ENCODE measurements around the gene TNRC6B. TPM values are rescaled to one million over a fixed set of nuclear protein-coding genes. Genes with fewer than 3 reads are reported as not detected.

TNRC6B gene
- total and polyA plus RNA-seq, 2 experiments from 2014 or later = 23.7 to 25.8 TPM

- Histone ChIP-seq H3K27ac (no peak overlapping the region), H3K79me2 (peaks cover 99% of the 10 kb centered on the region), H3K4me1 (ENCODE audit: insufficient read depth) (no peaks in the 10 kb centered on the region), H3K4me2 (no peak overlapping the region), H4K20me1 (ENCODE audit: insufficient read depth, poor library complexity, severe bottlenecking) (peaks cover 29% of the 10 kb centered on the region), H2AFZ (no peak overlapping the region), H3K9me2 (replicated peaks; ENCODE audit: insufficient read depth) (no peaks in the 10 kb centered on the region), H3K27me3 (no peaks in the 10 kb centered on the region), H3K9me3 (ENCODE audit: low read depth) (no peaks in the 10 kb centered on the region), H3K36me3 (replicated peaks; ENCODE audit: insufficient read depth, low read depth) (no peaks in the 10 kb centered on the region), H3K4me3 (no peak overlapping the region)
- WGBS (ENCODE audit: low lambda C conversion rate, missing lambda C conversion rate) = 93% methylated on average over 15 of the region's 15 CpGs
- TF ChIP-seq EZH2 (IDR thresholded peaks at IDR 0.05; ENCODE audit: borderline replicate concordance) (no peak), CTCF (IDR thresholded peaks at IDR 0.05; ENCODE audit: poor library complexity) (no peak), EZH2phosphoT487 (IDR thresholded peaks at IDR 0.05; ENCODE audit: low read depth, severe bottlenecking, unreplicated experiment) (no peak)
- no peak for DNase-seq (ENCODE audit: low spot score)
Measured at GRCh38 chr22:40232624-40233023, 54.9 kb downstream of the TNRC6B start.

DNA sequence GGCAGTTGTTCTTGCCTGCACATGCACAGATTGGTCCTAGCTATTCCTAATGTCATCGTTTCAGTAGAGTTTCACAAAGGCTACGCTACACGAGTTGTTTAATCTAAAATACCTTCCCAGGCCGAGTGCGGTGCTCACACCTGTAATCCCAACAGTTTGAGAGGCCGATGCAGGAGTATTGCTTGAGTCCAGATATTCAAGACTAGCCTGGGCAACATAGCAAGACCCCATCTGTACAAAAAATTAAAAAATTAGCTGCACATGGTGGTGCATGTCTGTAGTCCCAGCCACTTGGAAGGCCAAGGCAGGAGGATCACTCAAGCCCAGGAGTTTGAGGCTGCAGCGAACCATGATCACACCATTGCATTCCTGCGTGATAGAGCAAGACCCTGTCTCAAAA, 56.2 kb downstream of the TNRC6B start:
- Histone ChIP-seq H3K9me3 (ENCODE audit: low read depth) (no peaks in the 10 kb centered on the region), H3K36me3 (replicated peaks; ENCODE audit: insufficient read depth, low read depth) (no peaks in the 10 kb centered on the region), H3K9me2 (replicated peaks; ENCODE audit: insufficient read depth) (no peaks in the 10 kb centered on the region), H3K27ac (no peak overlapping the region), H3K4me1 (ENCODE audit: insufficient read depth) (peaks cover 3% of the 10 kb centered on the region), H2AFZ (no peak overlapping the region), H3K4me3 (no peak overlapping the region), H4K20me1 (ENCODE audit: insufficient read depth, poor library complexity, severe bottlenecking) (peaks cover 41% of the 10 kb centered on the region), H3K4me2 (no peak overlapping the region), H3K79me2 (peaks cover 100% of the 10 kb centered on the region), H3K27me3 (no peaks in the 10 kb centered on the region)
- no peak for TF ChIP-seq EZH2phosphoT487 (IDR thresholded peaks at IDR 0.05; ENCODE audit: low read depth, severe bottlenecking, unreplicated experiment)
- TF ChIP-seq CTCF (IDR thresholded peaks at IDR 0.05; ENCODE audit: poor library complexity) = no peak
- no peak for TF ChIP-seq EZH2 (IDR thresholded peaks at IDR 0.05; ENCODE audit: borderline replicate concordance)
- DNase-seq (ENCODE audit: low spot score) = no peak
- WGBS (ENCODE audit: low lambda C conversion rate, missing lambda C conversion rate) = 96% methylated on average over 8 of the region's 8 CpGs

DNA sequence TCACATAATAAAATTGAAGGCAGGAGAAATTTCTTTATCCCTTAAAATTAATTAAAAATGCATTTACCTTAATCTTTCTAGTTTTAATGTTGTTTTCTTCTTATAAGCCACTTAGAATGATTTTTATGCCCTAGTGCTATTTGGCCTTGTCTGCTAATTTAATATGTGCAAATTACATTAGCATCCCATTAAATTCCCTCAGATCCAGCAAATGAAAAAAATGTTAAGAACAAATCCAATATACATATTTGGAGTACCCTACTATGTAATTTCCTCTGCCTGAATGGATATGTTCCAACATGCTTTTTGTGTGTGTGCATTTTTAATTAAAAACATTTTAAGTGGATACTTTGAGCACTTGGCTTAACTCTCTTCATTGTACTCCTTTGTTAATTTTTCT, 56.9 kb downstream of the TNRC6B start:
- Histone ChIP-seq H3K9me2 (replicated peaks; ENCODE audit: insufficient read depth) (no peaks in the 10 kb centered on the region), H2AFZ (no peak overlapping the region), H3K4me3 (no peak overlapping the region), H3K4me1 (ENCODE audit: insufficient read depth) (peaks cover 3% of the 10 kb centered on the region), H4K20me1 (ENCODE audit: insufficient read depth, poor library complexity, severe bottlenecking) (peaks cover 46% of the 10 kb centered on the region), H3K27ac (no peak overlapping the region), H3K79me2 (peaks cover 100% of the 10 kb centered on the region), H3K4me2 (no peak overlapping the region), H3K9me3 (ENCODE audit: low read depth) (no peaks in the 10 kb centered on the region), H3K36me3 (replicated peaks; ENCODE audit: insufficient read depth, low read depth) (no peaks in the 10 kb centered on the region), H3K27me3 (no peaks in the 10 kb centered on the region)
- no peak for DNase-seq (ENCODE audit: low spot score)
- TF ChIP-seq EZH2 (IDR thresholded peaks at IDR 0.05; ENCODE audit: borderline replicate concordance) (no peak), CTCF (IDR thresholded peaks at IDR 0.05; ENCODE audit: poor library complexity) (no peak), EZH2phosphoT487 (IDR thresholded peaks at IDR 0.05; ENCODE audit: low read depth, severe bottlenecking, unreplicated experiment) (no peak)

DNA sequence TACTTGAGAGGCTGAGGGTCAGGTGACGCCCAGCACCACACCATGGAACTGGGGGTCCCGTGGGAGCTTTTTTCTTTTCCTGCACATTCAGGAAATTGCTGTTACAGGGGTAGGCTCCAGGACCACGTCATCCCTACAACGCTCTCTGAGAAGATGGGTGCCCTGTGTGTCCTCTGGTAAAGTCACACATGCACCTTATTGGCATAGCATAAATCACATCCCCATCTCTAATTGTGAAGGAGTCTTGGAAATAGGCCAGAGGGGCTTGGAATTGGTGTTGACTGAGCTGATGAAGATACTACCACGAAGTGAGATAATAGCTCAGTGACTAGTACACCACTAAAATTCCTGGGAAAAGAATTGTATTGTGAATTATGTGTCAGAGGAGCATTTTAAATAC, 57.6 kb downstream of the TNRC6B start:
- Histone ChIP-seq H3K9me2 (replicated peaks; ENCODE audit: insufficient read depth) (no peaks in the 10 kb centered on the region), H4K20me1 (ENCODE audit: insufficient read depth, poor library complexity, severe bottlenecking) (peaks cover 53% of the 10 kb centered on the region)
- no peak for TF ChIP-seq EZH2phosphoT487 (IDR thresholded peaks at IDR 0.05; ENCODE audit: low read depth, severe bottlenecking, unreplicated experiment)
- no peak for TF ChIP-seq EZH2 (IDR thresholded peaks at IDR 0.05; ENCODE audit: borderline replicate concordance)
- TF ChIP-seq CTCF (IDR thresholded peaks at IDR 0.05; ENCODE audit: poor library complexity) = no peak

More for the DNA sequence above, 57.6 kb downstream of the TNRC6B start:
- H3K79me2 ChIP-seq = peaks cover 100% of the 10 kb centered on the region
- H3K4me3 ChIP-seq = no peak overlapping the region
- WGBS (ENCODE audit: low lambda C conversion rate, missing lambda C conversion rate) = 67% methylated on average over 5 of the region's 5 CpGs
- H3K4me2 ChIP-seq = no peak overlapping the region
- DNase-seq (ENCODE audit: low spot score) = no peak
- no peaks in the 10 kb centered on the region for H3K27me3 ChIP-seq
- no peak overlapping the region for H3K27ac ChIP-seq
- no peak overlapping the region for H2AFZ ChIP-seq
- no peaks in the 10 kb centered on the region for H3K9me3 ChIP-seq (ENCODE audit: low read depth)
- H3K36me3 ChIP-seq (replicated peaks; ENCODE audit: insufficient read depth, low read depth) = no peaks in the 10 kb centered on the region
- H3K4me1 ChIP-seq (ENCODE audit: insufficient read depth) = peaks cover 3% of the 10 kb centered on the region
